ENCODE measurements around the gene TTC7B.

The TTC7B gene

GRCh38 chr14:90641168-90641567 is 175.1 kb downstream of the TTC7B start:
- no peak for DNase-seq

GRCh38 chr14:90639641-90640040 is 176.6 kb downstream of the TTC7B start:
- DNase-seq, result no peak

- no peak for DNase-seq
These were observed 183.4 kb downstream of the TTC7B start for GRCh38 chr14:90632871-90633270.

- DNase-seq, result peak; percentile 49
These were observed 183.8 kb downstream of the TTC7B start for GRCh38 chr14:90632451-90632850.

GRCh38 chr14:90630171-90630806 is 185.9 kb downstream of the TTC7B start:
- no peak for DNase-seq

GRCh38 chr14:90629471-90629870 is 186.8 kb downstream of the TTC7B start:
- no peak for DNase-seq

GRCh38 chr14:90628825-90629224 is 187.4 kb downstream of the TTC7B start:
- DNase-seq, result no peak

GRCh38 chr14:90627478-90627877 is 188.8 kb downstream of the TTC7B start:
- no peak for DNase-seq

- peak; percentile 40 for DNase-seq
These were observed 189.7 kb downstream of the TTC7B start for GRCh38 chr14:90626550-90626949.

GRCh38 chr14:90625445-90625844 is 190.8 kb downstream of the TTC7B start:
- peak; percentile 43 for DNase-seq

GRCh38 chr14:90624732-90625400 is 191.4 kb downstream of the TTC7B start:
- DNase-seq, result peak; percentile 99

- DNase-seq, result no peak
These were observed 192.0 kb downstream of the TTC7B start for GRCh38 chr14:90624227-90624626.

GRCh38 chr14:90621201-90621600 is 195.0 kb downstream of the TTC7B start:
- no peak for DNase-seq

- DNase-seq, result no peak
These were observed 195.6 kb downstream of the TTC7B start for GRCh38 chr14:90620568-90621077.

- no peak for DNase-seq
These were observed 196.3 kb downstream of the TTC7B start for GRCh38 chr14:90619911-90620310.

GRCh38 chr14:90617961-90618360 is 198.3 kb downstream of the TTC7B start:
- no peak for DNase-seq

- DNase-seq, result no peak
These were observed 199.3 kb downstream of the TTC7B start for GRCh38 chr14:90616881-90617280.

- DNase-seq, result no peak
These were observed 199.9 kb downstream of the TTC7B start for GRCh38 chr14:90616313-90616712.

GRCh38 chr14:90615517-90616060 is 200.6 kb downstream of the TTC7B start:
- DNase-seq, result no peak

- no peak for DNase-seq
These were observed 201.3 kb downstream of the TTC7B start for GRCh38 chr14:90614696-90615516.

GRCh38 chr14:90613997-90614396 is 202.2 kb downstream of the TTC7B start:
- no peak for DNase-seq

- no peak for DNase-seq
These were observed 202.8 kb downstream of the TTC7B start for GRCh38 chr14:90613453-90613852.

- no peak for DNase-seq
These were observed 203.4 kb downstream of the TTC7B start for GRCh38 chr14:90612801-90613200.
